ENCODE results near the gene HBP1.

DNA sequence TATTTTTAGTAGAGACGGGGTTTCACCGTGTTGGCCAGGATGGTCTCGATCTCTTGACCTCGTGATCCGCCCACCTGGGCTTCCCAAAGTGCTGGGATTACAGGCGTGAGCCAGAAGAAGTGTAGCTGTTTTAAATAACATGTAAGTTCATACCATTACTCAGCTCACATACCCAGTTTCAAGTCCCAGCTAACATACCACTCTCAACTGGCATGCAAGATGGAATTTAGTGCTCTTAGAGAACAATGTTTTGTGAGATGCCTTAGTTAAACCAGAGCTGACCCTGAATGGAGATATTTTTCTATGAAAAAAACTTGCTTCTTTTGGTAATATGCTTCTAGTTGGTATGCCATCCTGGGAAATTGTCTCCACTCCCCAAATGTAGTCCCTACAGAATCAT is 37.3 kb downstream of the HBP1 start:
- TF ChIP-seq, protein P1, sequence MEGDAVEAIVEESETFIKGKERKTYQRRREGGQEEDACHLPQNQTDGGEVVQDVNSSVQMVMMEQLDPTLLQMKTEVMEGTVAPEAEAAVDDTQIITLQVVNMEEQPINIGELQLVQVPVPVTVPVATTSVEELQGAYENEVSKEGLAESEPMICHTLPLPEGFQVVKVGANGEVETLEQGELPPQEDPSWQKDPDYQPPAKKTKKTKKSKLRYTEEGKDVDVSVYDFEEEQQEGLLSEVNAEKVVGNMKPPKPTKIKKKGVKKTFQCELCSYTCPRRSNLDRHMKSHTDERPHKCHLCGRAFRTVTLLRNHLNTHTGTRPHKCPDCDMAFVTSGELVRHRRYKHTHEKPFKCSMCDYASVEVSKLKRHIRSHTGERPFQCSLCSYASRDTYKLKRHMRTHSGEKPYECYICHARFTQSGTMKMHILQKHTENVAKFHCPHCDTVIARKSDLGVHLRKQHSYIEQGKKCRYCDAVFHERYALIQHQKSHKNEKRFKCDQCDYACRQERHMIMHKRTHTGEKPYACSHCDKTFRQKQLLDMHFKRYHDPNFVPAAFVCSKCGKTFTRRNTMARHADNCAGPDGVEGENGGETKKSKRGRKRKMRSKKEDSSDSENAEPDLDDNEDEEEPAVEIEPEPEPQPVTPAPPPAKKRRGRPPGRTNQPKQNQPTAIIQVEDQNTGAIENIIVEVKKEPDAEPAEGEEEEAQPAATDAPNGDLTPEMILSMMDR (IDR thresholded peaks at IDR 0.05 in 8 of 11, conservative IDR thresholded peaks at IDR 0.05 in 3 of 11), result no peak
- TF ChIP-seq POLR2AphosphoS5 (IDR thresholded peaks at IDR 0.05), result no peak

Data from spleen (tissue), 7 donors.